HCT116 (cell line): Measurements from ENCODE around the gene IER5L. TPM values are rescaled to one million over a fixed set of nuclear protein-coding genes. Genes with fewer than 3 reads are reported as not detected.
"Not testable (repeated sequence)": the region's sequence is repeated elsewhere in the genome, so short reads cannot be mapped to it uniquely, and the experiment has no call there.

Source experiments
- ATAC-seq: fragments of 200-7000 bp; cut with Tn5 transposase; 2 replicates; pipeline ENCODE4 v1.9.1; 2020; ENCODE audit warnings: mild to moderate bottlenecking, moderate library complexity
- BruUV-seq: library from RNA; stranded (reverse); fragments of 400-500 nt; replicated peaks from 2 replicates; lab custom pipeline; 2021; lab: Mats Ljungman, UMichigan
- CTCF ChIA-PET: fragments of 300-600 bp; sonication (Branson Sonifier 250); formaldehyde crosslinking; loops from one replicate; lab custom pipeline; 2021; ENCODE audit warnings: antibody characterized with exemption; lab: Charles Lee
- POLR2A ChIA-PET: fragments of 300-600, 350-600 bp; sonication (Branson Sonifier 250); formaldehyde crosslinking; loops from one replicate; lab custom pipeline; 2021; ENCODE audit warnings: antibody characterized with exemption; lab: Charles Lee
- RAD21 ChIA-PET, 2 experiments: fragments of 300-600 bp; sonication (Branson Sonifier 250); formaldehyde crosslinking; loops; one replicate each; lab custom pipeline; 2023; ENCODE audit warnings: low total read pairs in 2 of 2; ENCODE audit not compliant: uncharacterized antibody in 2 of 2, unreplicated experiment in 2 of 2, low non-redundant PET in 1 of 2; lab: Charles Lee
- DNase-seq: peaks from one replicate; pipeline ENCODE4 v3.0.0-alpha.2; 2010; ENCODE audit warnings: low read depth, low spot score
- H2AFZ ChIP-seq: fragments of 200-600 bp; shearing (Covaris generic), sonication (generic); 2 replicates; pipeline ENCODE4 v1.6.1; 2017; ENCODE audit warnings: low read depth, mixed run types, mixed read lengths, antibody characterized with exemption, low read length; ENCODE audit not compliant: poor library complexity, severe bottlenecking
- H3K27ac ChIP-seq: 2 replicates; pipeline ENCODE4 v1.5.1; 2012; ENCODE audit warnings: low read depth, low read length
- H3K27me3 ChIP-seq: fragments of 200-600 bp; sonication (generic); 2 replicates; pipeline ENCODE4 v1.6.1; 2016; ENCODE audit warnings: mixed run types, low read length, mixed read lengths; ENCODE audit not compliant: insufficient read depth
- H3K36me3 ChIP-seq, 2 experiments: fragments of 200-500 bp in 1 of 2; fragments of 200-600 bp in 1 of 2; sonication (Bioruptor generic) in 1 of 2; sonication (generic) in 1 of 2; 2 replicates each; pipeline versions ENCODE4 v1.5.1 to v1.6.1; 2014 to 2016; ENCODE audit warnings: low read length in 2 of 2, inconsistent platforms in 1 of 2, mixed read lengths in 1 of 2, mixed run types in 1 of 2; ENCODE audit not compliant: insufficient read depth in 2 of 2, control insufficient read depth in 1 of 2
- H3K4me1 ChIP-seq, 2 experiments: fragments of 200-600 bp in 1 of 2; sonication (generic) in 1 of 2; 2 replicates each; pipeline versions ENCODE4 v1.5.1 to v1.6.1; 2012 to 2017; ENCODE audit warnings: low read length in 2 of 2, inconsistent platforms in 1 of 2, mild to moderate bottlenecking in 1 of 2, mixed read lengths in 1 of 2, mixed run types in 1 of 2, moderate library complexity in 1 of 2; ENCODE audit not compliant: insufficient read depth in 2 of 2, control insufficient read depth in 1 of 2
- H3K4me2 ChIP-seq: fragments of 200-600 bp; sonication (generic); 2 replicates; pipeline ENCODE4 v1.6.1; 2017; ENCODE audit warnings: mixed run types, low read length, mixed read lengths
- H3K4me3 ChIP-seq, 2 experiments: fragments of 200-600 bp in 1 of 2; sonication (generic) in 1 of 2; replicated peaks in 1 of 2; 2 replicates each; pipeline ENCODE4 v1.5.1; 2011 to 2016; ENCODE audit warnings: low read length in 2 of 2, control low read depth in 1 of 2, low read depth in 1 of 2, mild to moderate bottlenecking in 1 of 2, mixed read lengths in 1 of 2, mixed run types in 1 of 2
- H3K79me2 ChIP-seq: fragments of 200-600 bp; sonication (generic); 2 replicates; pipeline ENCODE4 v1.6.1; 2017; ENCODE audit warnings: mild to moderate bottlenecking, mixed run types, low read length, moderate library complexity, mixed read lengths; ENCODE audit not compliant: insufficient read depth
- H3K9ac ChIP-seq: fragments of 200-600 bp; sonication (generic); 2 replicates; pipeline ENCODE4 v1.6.1; 2016; ENCODE audit warnings: low read length, mixed read lengths
- H3K9me2 ChIP-seq: fragments of 200-600 bp; sonication (generic), shearing (Covaris generic); 2 replicates; pipeline ENCODE4 v1.6.1; 2017; ENCODE audit warnings: mixed run types, mild to moderate bottlenecking, moderate library complexity; ENCODE audit not compliant: insufficient read depth
- H3K9me3 ChIP-seq, 2 experiments: fragments of 200-500 bp in 1 of 2; fragments of 200-600 bp in 1 of 2; sonication (Bioruptor generic) in 1 of 2; sonication (generic) in 1 of 2; 2 replicates each; pipeline ENCODE4 v1.6.1; 2014 to 2017; ENCODE audit warnings: low read length in 2 of 2, mixed read lengths in 2 of 2, inconsistent platforms in 1 of 2, low read depth in 1 of 2, mild to moderate bottlenecking in 1 of 2, mixed run types in 1 of 2, moderate library complexity in 1 of 2; ENCODE audit not compliant: control insufficient read depth in 1 of 2, insufficient read depth in 1 of 2
- H4K20me1 ChIP-seq: fragments of 200-600 bp; sonication (generic), shearing (Covaris generic); 2 replicates; pipeline ENCODE4 v1.6.1; 2017; ENCODE audit warnings: mixed run types, mild to moderate bottlenecking, moderate library complexity; ENCODE audit not compliant: insufficient read depth
- CBX3 ChIP-seq: IDR thresholded peaks from 2 replicates; pipeline ENCODE4 v1.6.1; 2012; ENCODE audit warnings: low read depth
- CTCF ChIP-seq, 3 experiments: fragments of 200-600 bp in 1 of 3; sonication (generic) in 1 of 3; IDR thresholded peaks in 2 of 3; conservative IDR thresholded peaks in 1 of 3; 2 replicates each; pipeline ENCODE4 v1.5.1; 2012 to 2017; ENCODE audit warnings: low read depth in 2 of 3, low read length in 2 of 3, antibody characterized with exemption in 1 of 3, borderline replicate concordance in 1 of 3, control low read depth in 1 of 3, mild to moderate bottlenecking in 1 of 3, mixed read lengths in 1 of 3, mixed run types in 1 of 3, moderate library complexity in 1 of 3; ENCODE audit not compliant: insufficient read depth in 1 of 3
- EZH2 ChIP-seq: fragments of 200-600 bp; sonication (generic); IDR thresholded peaks from 2 replicates; pipeline ENCODE4 v1.6.1; 2017; ENCODE audit warnings: antibody characterized with exemption, mixed run types
- EZH2phosphoT487 ChIP-seq: fragments of 200-600 bp; IDR thresholded peaks from 2 replicates; pipeline ENCODE4 v1.6.1; 2018; ENCODE audit warnings: antibody characterized with exemption, borderline replicate concordance
- JUND ChIP-seq: IDR thresholded peaks from 2 replicates; pipeline ENCODE4 v1.6.1; 2012
- MAX ChIP-seq: IDR thresholded peaks from 2 replicates; pipeline ENCODE4 v1.6.1; 2012
- POLR2A ChIP-seq: IDR thresholded peaks from 2 replicates; pipeline ENCODE4 v1.7.0; 2011; ENCODE audit warnings: borderline replicate concordance; ENCODE audit not compliant: insufficient read depth, insufficient read length; ENCODE audit errors: extremely low read depth
- POLR2AphosphoS5 ChIP-seq: IDR thresholded peaks from 2 replicates; pipeline ENCODE4 v1.6.1; 2011; ENCODE audit warnings: mild to moderate bottlenecking, low read depth, low read length, moderate library complexity
- RAD21 ChIP-seq: IDR thresholded peaks from 2 replicates; pipeline ENCODE4 v1.6.1; 2012; ENCODE audit warnings: low read depth, mild to moderate bottlenecking
- SP1 ChIP-seq: IDR thresholded peaks from 2 replicates; pipeline ENCODE4 v1.6.1; 2012; ENCODE audit warnings: low read depth
- SRF ChIP-seq: IDR thresholded peaks from 2 replicates; pipeline ENCODE4 v1.6.1; 2012; ENCODE audit warnings: low read depth
- TCF7L2 ChIP-seq: IDR thresholded peaks from 2 replicates; pipeline ENCODE4 v1.7.0; 2011; ENCODE audit warnings: borderline replicate concordance, inconsistent platforms; ENCODE audit not compliant: insufficient read depth, insufficient read length; ENCODE audit errors: extremely low read depth
- YY1 ChIP-seq: IDR thresholded peaks from 2 replicates; pipeline ENCODE4 v1.6.1; 2011; ENCODE audit warnings: low read length, low read depth, moderate library complexity, mild to moderate bottlenecking; ENCODE audit not compliant: insufficient replicate concordance; ENCODE audit errors: extremely low read depth
- ZBTB33 ChIP-seq: IDR thresholded peaks from 2 replicates; pipeline ENCODE4 v1.6.1; 2011; ENCODE audit warnings: mild to moderate bottlenecking, low read length, moderate library complexity; ENCODE audit not compliant: insufficient replicate concordance; ENCODE audit errors: extremely low read depth
- ZFX ChIP-seq: fragments of 450-650 bp; IDR thresholded peaks from 2 replicates; pipeline ENCODE4 v1.6.1; 2017
- ZNF274 ChIP-seq: fragments of 200-500 bp; sonication (Bioruptor generic); IDR thresholded peaks from 2 replicates; pipeline ENCODE4 v1.6.1; 2014; ENCODE audit warnings: mild to moderate bottlenecking, low read depth, low read length, inconsistent platforms
- intact Hi-C: fragments of 100-400 bp; cut with micrococcal nuclease; formaldehyde crosslinking; loops from 2 replicates; pipeline ENCODE4 v1.10.0; 2022
- total RNA-seq: library from RNA; stranded (reverse); gene quantifications from one replicate; pipeline ENCODE4 v1.2.1, GENCODE V29; 2021; ENCODE audit not compliant: unreplicated experiment
- TF ChIP-seq, protein P1 (sequence below): IDR thresholded peaks from 2 replicates; pipeline ENCODE4 v1.6.1; 2012

The IER5L gene
- total RNA-seq, 1 experiment from 2014 or later: 195 TPM

GRCh38 chr9:129197978-129198318, 19.9 kb upstream of the IER5L start:
- no peaks in the 10 kb centered on the region for H3K27me3 ChIP-seq
- intact Hi-C loops: no loop called here
- POLR2A ChIA-PET: interaction anchor here (2.1 kb wide), 1 partner anchor 20 kb away, joined by 12 read pairs; the partner anchor contains the start of gene IER5L
- CTCF ChIA-PET: no interaction called here
- no peaks in the 10 kb centered on the region for H4K20me1 ChIP-seq
- H3K4me2 ChIP-seq: peak overlapping the region; percentile 55
- DNase-seq (no peak), ATAC-seq (no peak)
- H3K27ac ChIP-seq: peak overlapping the region; percentile 77
- RAD21 ChIA-PET: no interaction called here
- H3K9me2 ChIP-seq: no peaks in the 10 kb centered on the region
- no peaks in the 10 kb centered on the region for H3K79me2 ChIP-seq
- no peak for TF ChIP-seq SRF
- TF ChIP-seq ZNF274: no peak
- TF ChIP-seq POLR2A: no peak
- TF ChIP-seq EZH2: no peak
- TF ChIP-seq CBX3: no peak
- no peak for TF ChIP-seq JUND
- no peak for TF ChIP-seq MAX
- no peak for TF ChIP-seq YY1
- TF ChIP-seq EZH2phosphoT487: no peak
- TF ChIP-seq TCF7L2: no peak
- no peak for TF ChIP-seq SP1
- TF ChIP-seq POLR2AphosphoS5: no peak
- TF ChIP-seq, protein P1, sequence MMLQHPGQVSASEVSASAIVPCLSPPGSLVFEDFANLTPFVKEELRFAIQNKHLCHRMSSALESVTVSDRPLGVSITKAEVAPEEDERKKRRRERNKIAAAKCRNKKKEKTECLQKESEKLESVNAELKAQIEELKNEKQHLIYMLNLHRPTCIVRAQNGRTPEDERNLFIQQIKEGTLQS: no peak
- no peak for TF ChIP-seq RAD21
- no peak for TF ChIP-seq CTCF (IDR thresholded peaks at IDR 0.05 in 2 of 3, conservative IDR thresholded peaks at IDR 0.05 in 1 of 3; ENCODE audit: borderline replicate concordance in 1 of 3, insufficient read depth in 1 of 3, low read depth in 2 of 3, low read length in 2 of 3)
- TF ChIP-seq ZFX: no peak
- TF ChIP-seq ZBTB33: no peak
- BruUV-seq: no TSS peak
- no peak overlapping the region for H3K9ac ChIP-seq
- H3K9me3 ChIP-seq: no peaks in the 10 kb centered on the region
- H3K4me1 ChIP-seq: peaks cover 21 to 25% of the 10 kb centered on the region in 2 experiments
- H3K4me3 ChIP-seq: no peak overlapping the region
- no peaks in the 10 kb centered on the region for H3K36me3 ChIP-seq
- H2AFZ ChIP-seq: no peak overlapping the region

GRCh38 chr9:129197045-129197444, 19.0 kb upstream of the IER5L start:
- ATAC-seq, H3K4me3 ChIP-seq, H3K4me2 ChIP-seq, H4K20me1 ChIP-seq, BruUV-seq, H3K27me3 ChIP-seq, H3K79me2 ChIP-seq, RAD21 ChIA-PET, CTCF ChIA-PET, H3K36me3 ChIP-seq, POLR2A ChIA-PET, intact Hi-C loops, H3K9me3 ChIP-seq, H3K9ac ChIP-seq, DNase-seq, H3K27ac ChIP-seq, H2AFZ ChIP-seq, H3K9me2 ChIP-seq: not testable (repeated sequence)
- H3K4me1 ChIP-seq: peaks cover 18 to 21% of the 10 kb centered on the region in 2 experiments
